Osteoblast (primary cell): ENCODE measurements around the gene FUBP3. TPM values are rescaled to one million over a fixed set of nuclear protein-coding genes. Genes with fewer than 3 reads are reported as not detected.

ENCODE experiments used
- DNase-seq: peaks from one replicate; pipeline ENCODE4 v3.0.0; 2011; ENCODE audit warnings: low spot score, mixed read lengths; ENCODE audit not compliant: insufficient read length; ENCODE audit errors: missing footprints
- H2AFZ ChIP-seq: 2 replicates; pipeline ENCODE4 v1.6.0; 2011; ENCODE audit warnings: mild to moderate bottlenecking, low read length
- H3K27ac ChIP-seq: 2 replicates; pipeline ENCODE4 v1.5.1; 2011; ENCODE audit warnings: mild to moderate bottlenecking, low read depth, low read length, moderate library complexity
- H3K27me3 ChIP-seq: 2 replicates; pipeline ENCODE4 v1.6.0; 2012; ENCODE audit warnings: mild to moderate bottlenecking, control low read depth, inconsistent platforms, low read length, moderate library complexity; ENCODE audit not compliant: insufficient read depth
- H3K36me3 ChIP-seq: 2 replicates; pipeline ENCODE4 v1.5.1; 2011; ENCODE audit warnings: mild to moderate bottlenecking, low read length, control low read depth, moderate library complexity; ENCODE audit not compliant: insufficient read depth
- H3K4me1 ChIP-seq: 2 replicates; pipeline ENCODE4 v1.5.1; 2011; ENCODE audit warnings: mild to moderate bottlenecking, low read length, control low read depth, moderate library complexity; ENCODE audit not compliant: insufficient read depth
- H3K4me2 ChIP-seq: 2 replicates; pipeline ENCODE4 v1.6.0; 2011; ENCODE audit warnings: mild to moderate bottlenecking, low read length; ENCODE audit not compliant: insufficient read depth
- H3K4me3 ChIP-seq: fragments of 200-600 bp; sonication (generic); 3 replicates; pipeline ENCODE4 v1.5.1; 2012; ENCODE audit warnings: mild to moderate bottlenecking, low read length, inconsistent platforms; ENCODE audit not compliant: insufficient read depth
- H3K79me2 ChIP-seq: 2 replicates; pipeline ENCODE4 v1.6.0; 2012; ENCODE audit warnings: mild to moderate bottlenecking, low read length, control low read depth, inconsistent platforms; ENCODE audit not compliant: insufficient read depth
- H3K9me3 ChIP-seq: 2 replicates; pipeline ENCODE4 v1.5.1; 2011; ENCODE audit warnings: low read depth, low read length, control low read depth
- H4K20me1 ChIP-seq: 2 replicates; pipeline ENCODE4 v1.6.0; 2012; ENCODE audit warnings: mild to moderate bottlenecking, low read length, control low read depth; ENCODE audit not compliant: insufficient read depth
- CTCF ChIP-seq: IDR thresholded peaks from 2 replicates; pipeline ENCODE4 v1.5.1; 2011; ENCODE audit warnings: mild to moderate bottlenecking, low read depth, low read length, moderate library complexity; ENCODE audit errors: extremely low read depth
- total RNA-seq: library from RNA; depleted of rRNA; stranded (reverse); fragments of >200 nt; gene quantifications from 2 replicates; pipeline ENCODE4 v1.2.3, GENCODE V29; 2012

FUBP3 gene
- total RNA-seq, 1 donor = 45.6 TPM

DNA sequence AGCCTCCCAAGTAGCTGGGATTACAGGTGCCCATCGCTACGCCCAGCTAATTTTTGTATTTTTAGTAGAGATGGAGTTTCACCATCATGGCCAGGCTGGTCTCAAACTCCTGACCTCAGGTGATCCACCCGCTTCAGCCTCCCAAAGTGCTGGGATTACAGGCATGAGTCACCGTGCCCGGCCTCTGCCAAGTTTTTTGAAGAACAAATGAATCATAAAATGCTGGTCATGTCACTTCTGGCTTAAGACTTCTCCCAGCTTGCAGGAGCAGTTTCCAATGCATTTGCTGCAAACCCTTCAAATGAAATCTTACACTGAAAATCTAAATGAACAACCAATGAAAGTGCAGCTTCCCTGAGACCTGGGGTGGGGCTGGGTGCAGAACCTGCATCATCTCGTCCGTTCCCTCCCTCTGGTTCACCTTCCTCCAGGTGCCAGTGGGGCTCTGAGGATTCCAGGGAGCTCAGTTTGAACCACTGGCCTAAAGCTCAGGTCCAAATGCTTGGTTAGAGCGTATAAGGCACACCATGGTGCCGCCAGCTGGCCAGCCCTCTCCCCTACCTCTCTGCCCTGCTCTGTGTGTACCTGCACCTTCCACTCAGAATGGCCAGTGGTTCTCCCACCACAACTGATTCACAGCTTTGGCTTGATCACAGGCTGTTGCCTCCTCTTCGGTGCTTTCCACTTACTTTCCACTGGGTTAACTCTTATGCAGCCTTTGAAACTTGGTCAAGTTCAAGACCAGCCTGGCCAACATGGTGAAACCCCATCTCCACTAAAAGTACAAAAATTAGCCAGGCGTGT, 39.8 kb upstream of the FUBP3 start:
- peaks cover 12% of the 10 kb centered on the region for H3K4me1 ChIP-seq
- H4K20me1 ChIP-seq = no peaks in the 10 kb centered on the region
- peaks cover 38% of the 10 kb centered on the region for H3K27me3 ChIP-seq
- no peak for TF ChIP-seq CTCF
- no peaks in the 10 kb centered on the region for H3K79me2 ChIP-seq
- no peak overlapping the region for H3K4me3 ChIP-seq
- H2AFZ ChIP-seq = no peak overlapping the region
- no peaks in the 10 kb centered on the region for H3K9me3 ChIP-seq
- H3K4me2 ChIP-seq = no peak overlapping the region
- no peak overlapping the region for H3K27ac ChIP-seq
- no peak for DNase-seq
- H3K36me3 ChIP-seq = no peaks in the 10 kb centered on the region

DNA sequence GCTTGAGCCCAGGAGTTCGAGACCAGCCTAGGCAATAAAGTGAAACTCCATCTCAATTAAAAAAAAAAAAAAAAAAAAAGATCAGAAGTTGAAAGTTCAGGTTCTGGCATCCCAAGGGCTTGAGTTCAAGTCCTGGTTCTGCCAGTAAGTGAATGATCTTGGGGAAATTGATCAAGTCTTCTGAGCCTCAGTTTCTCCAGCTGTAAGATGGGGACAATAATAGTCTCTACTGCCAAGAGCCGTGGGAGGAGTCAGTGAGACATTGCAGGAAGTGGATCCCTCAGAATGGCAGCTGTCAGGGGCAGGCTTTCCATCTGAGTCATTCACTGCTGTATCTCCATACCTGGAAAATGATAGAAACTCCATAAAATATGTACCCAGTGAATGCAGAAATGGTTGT, 37.8 kb upstream of the FUBP3 start:
- Histone ChIP-seq H3K4me3 (no peak overlapping the region), H3K4me2 (no peak overlapping the region), H2AFZ (no peak overlapping the region), H3K79me2 (no peaks in the 10 kb centered on the region), H3K36me3 (no peaks in the 10 kb centered on the region), H3K27ac (no peak overlapping the region), H3K9me3 (no peaks in the 10 kb centered on the region), H3K27me3 (peaks cover 26% of the 10 kb centered on the region), H4K20me1 (no peaks in the 10 kb centered on the region), H3K4me1 (peaks cover 12% of the 10 kb centered on the region)
- DNase-seq = no peak
- no peak for TF ChIP-seq CTCF

GRCh38 chr9:130542038-130542437, 37.3 kb upstream of the FUBP3 start:
- no peak for TF ChIP-seq CTCF
- no peaks in the 10 kb centered on the region for H4K20me1 ChIP-seq

GRCh38 chr9:130542457-130543228, 36.7 kb upstream of the FUBP3 start:
- Histone ChIP-seq H3K4me2 (no peak overlapping the region), H2AFZ (no peak overlapping the region), H3K4me3 (no peak overlapping the region), H3K36me3 (no peaks in the 10 kb centered on the region), H3K4me1 (peaks cover 9% of the 10 kb centered on the region), H3K27ac (no peak overlapping the region), H4K20me1 (no peaks in the 10 kb centered on the region), H3K27me3 (peaks cover 17% of the 10 kb centered on the region), H3K9me3 (no peaks in the 10 kb centered on the region), H3K79me2 (no peaks in the 10 kb centered on the region)
- no peak for TF ChIP-seq CTCF
- DNase-seq = no peak

More at GRCh38 chr9:130542038-130542437, 37.3 kb upstream of the FUBP3 start:
- no peak for DNase-seq
- Histone ChIP-seq H3K27me3 (peaks cover 21% of the 10 kb centered on the region), H3K36me3 (no peaks in the 10 kb centered on the region), H3K4me3 (no peak overlapping the region), H3K79me2 (no peaks in the 10 kb centered on the region), H3K9me3 (no peaks in the 10 kb centered on the region), H2AFZ (no peak overlapping the region), H3K4me1 (peaks cover 12% of the 10 kb centered on the region), H3K4me2 (no peak overlapping the region), H3K27ac (no peak overlapping the region)
